NB4 (cell line): Measurements from ENCODE around the gene RPS6KA5.
"Not testable (repeated sequence)": the region's sequence is repeated elsewhere in the genome, so short reads cannot be mapped to it uniquely, and the experiment has no call there.

Experiments
- CTCF ChIP-seq: IDR thresholded peaks from one replicate; pipeline ENCODE4 v1.5.1; 2012; ENCODE audit warnings: low read depth, low read length
- MAX ChIP-seq: IDR thresholded peaks from 2 replicates; pipeline ENCODE4 v1.6.1; 2011; ENCODE audit warnings: low read depth, low read length
- MYC ChIP-seq: IDR thresholded peaks from 2 replicates; pipeline ENCODE4 v1.6.1; 2011; ENCODE audit warnings: low read depth, low read length
- POLR2A ChIP-seq: IDR thresholded peaks from 2 replicates; pipeline ENCODE4 v1.6.1; 2011; ENCODE audit warnings: mild to moderate bottlenecking; ENCODE audit not compliant: insufficient read length; ENCODE audit errors: extremely low read depth

DNA sequence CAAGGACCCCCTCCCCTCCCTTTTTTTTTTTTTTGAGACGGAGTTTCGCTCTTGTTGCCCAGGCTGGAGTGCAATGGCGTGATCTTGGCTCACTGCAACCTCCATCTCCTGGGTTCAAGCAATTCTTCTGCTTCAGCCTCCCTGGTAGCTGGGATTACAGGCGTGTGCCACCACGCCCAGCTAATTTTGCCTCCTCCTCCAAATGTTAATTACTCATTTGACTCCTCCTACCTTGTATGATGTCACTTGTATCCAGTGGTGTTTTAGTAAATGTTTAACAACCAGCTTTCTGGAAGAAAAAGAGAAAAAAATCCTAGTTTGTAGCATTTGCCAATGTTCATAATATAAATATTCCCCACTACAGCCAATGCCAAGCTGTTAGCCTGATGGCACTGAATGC, 37.2 kb upstream of the RPS6KA5 start:
- TF ChIP-seq POLR2A, CTCF, MAX, MYC: not testable (repeated sequence)
